ENCODE data around the gene ALG10. TPM values are rescaled to one million over a fixed set of nuclear protein-coding genes. Genes with fewer than 3 reads are reported as not detected.
A peak's percentile ranks its signal among the peaks of the same experiment; 100 is the strongest.
"Not testable (repeated sequence)": the region's sequence is repeated elsewhere in the genome, so short reads cannot be mapped to it uniquely, and the experiment has no call there.

The ALG10 gene
- total and polyA plus RNA-seq, 5 experiments from 2014 or later = 2.9 to 21.0 (median 4.0) TPM

- Mint-ChIP-seq H3K4me3 (no peak overlapping the region), H3K36me3 (peaks cover 0 to 17% (median 0%) of the 10 kb centered on the region in 3 donors), H3K4me1 (no peaks in the 10 kb centered on the region), H3K9me3 (no peaks in the 10 kb centered on the region), H3K27me3 (no peaks in the 10 kb centered on the region), H3K27ac (no peak overlapping the region)
- POLR2A ChIA-PET = no interaction called here
- DNase-seq (peak in 3 of 10 donors; percentile 22 to 41 (median 30)), ATAC-seq (no peak)
Measured at GRCh38 chr12:34033628-34034296, 11.5 kb downstream of the ALG10 start.

GRCh38 chr12:34038357-34038756, 16.1 kb downstream of the ALG10 start:
- POLR2A ChIA-PET, H3K9me3 Mint-ChIP-seq, H3K27ac Mint-ChIP-seq, DNase-seq, H3K4me1 Mint-ChIP-seq, H3K36me3 Mint-ChIP-seq, ATAC-seq, H3K27me3 Mint-ChIP-seq, H3K4me3 Mint-ChIP-seq: not testable (repeated sequence)

- no peak for ATAC-seq
- Mint-ChIP-seq H3K4me1 (peaks cover 0 to 2% (median 0%) of the 10 kb centered on the region in 4 donors), H3K9me3 (peaks cover 0 to 33% (median 18%) of the 10 kb centered on the region in 9 donors)
Measured at GRCh38 chr12:34046570-34046969, 24.3 kb downstream of the ALG10 start.

GRCh38 chr12:34047855-34048254, 25.6 kb downstream of the ALG10 start:
- H3K4me1 Mint-ChIP-seq, H3K4me3 Mint-ChIP-seq, POLR2A ChIA-PET, ATAC-seq, H3K27ac Mint-ChIP-seq, DNase-seq: not testable (repeated sequence)
- Mint-ChIP-seq H3K36me3 (peaks cover 4 to 35% (median 8%) of the 10 kb centered on the region in 3 donors), H3K27me3 (peaks cover 3 to 19% (median 6%) of the 10 kb centered on the region in 5 donors), H3K9me3 (peaks cover 0 to 45% (median 29%) of the 10 kb centered on the region in 9 donors)

More at GRCh38 chr12:34046570-34046969, 24.3 kb downstream of the ALG10 start:
- H3K36me3 Mint-ChIP-seq = peaks cover 4 to 30% (median 6%) of the 10 kb centered on the region in 3 donors
- POLR2A ChIA-PET = no interaction called here
- H3K4me3 Mint-ChIP-seq = no peak overlapping the region
- peaks cover 3 to 19% (median 6%) of the 10 kb centered on the region in 5 donors for H3K27me3 Mint-ChIP-seq
- DNase-seq = no peak
- H3K27ac Mint-ChIP-seq = no peak overlapping the region

GRCh38 chr12:34048714-34049113, 26.4 kb downstream of the ALG10 start:
- DNase-seq (no peak), ATAC-seq (no peak)
- H3K4me1 Mint-ChIP-seq = peaks cover 0 to 2% (median 0%) of the 10 kb centered on the region in 4 donors
- no peak overlapping the region for H3K27ac Mint-ChIP-seq
- H3K36me3 Mint-ChIP-seq = peaks cover 4 to 35% (median 8%) of the 10 kb centered on the region in 3 donors
- H3K4me3 Mint-ChIP-seq = no peak overlapping the region
- POLR2A ChIA-PET = no interaction called here
- peaks cover 0 to 48% (median 30%) of the 10 kb centered on the region in 9 donors for H3K9me3 Mint-ChIP-seq
- peaks cover 3 to 19% (median 6%) of the 10 kb centered on the region in 5 donors for H3K27me3 Mint-ChIP-seq

- peaks cover 7 to 11% (median 9%) of the 10 kb centered on the region in 4 donors for H3K4me1 Mint-ChIP-seq
- no peak for ATAC-seq
- DNase-seq = no peak
- peaks cover 3 to 19% (median 6%) of the 10 kb centered on the region in 5 donors for H3K27me3 Mint-ChIP-seq
- H3K9me3 Mint-ChIP-seq = peaks cover 0 to 48% (median 30%) of the 10 kb centered on the region in 9 donors
- H3K36me3 Mint-ChIP-seq = peaks cover 4 to 35% (median 5%) of the 10 kb centered on the region in 3 donors
- no peak overlapping the region for H3K4me3 Mint-ChIP-seq
- POLR2A ChIA-PET = no interaction called here
- no peak overlapping the region for H3K27ac Mint-ChIP-seq
Measured at GRCh38 chr12:34051486-34051885, 29.2 kb downstream of the ALG10 start.

- Mint-ChIP-seq H3K9me3 (peaks cover 0 to 30% (median 17%) of the 10 kb centered on the region in 9 donors), H3K27me3 (peaks cover 0 to 9% (median 0%) of the 10 kb centered on the region in 5 donors), H3K4me3 (peak overlapping the region in 8 of 10 donors; percentile 4 to 49 (median 30)), H3K4me1 (peaks cover 5 to 11% (median 9%) of the 10 kb centered on the region in 4 donors), H3K27ac (peak overlapping the region in 2 of 10 donors; percentile 0 to 38), H3K36me3 (peaks cover 0 to 14% (median 5%) of the 10 kb centered on the region in 3 donors)
- no peak for DNase-seq
- POLR2A ChIA-PET = no interaction called here
- no peak for ATAC-seq
Measured at GRCh38 chr12:34054938-34055337, 32.6 kb downstream of the ALG10 start.
